Mesothelial cell of epicardium (in vitro differentiated cells): ENCODE measurements around the gene SYT11. TPM values are rescaled to one million over a fixed set of nuclear protein-coding genes. Genes with fewer than 3 reads are reported as not detected.

Source experiments
- DNase-seq, 2 experiments: peaks; one replicate each; pipeline ENCODE4 v3.0.0; 2021; ENCODE audit warnings: low spot score in 2 of 2; ENCODE audit not compliant: unreplicated experiment in 2 of 2
- H3K27ac Mint-ChIP-seq: 2 replicates; pipeline ENCODE4 v1.8.0; 2021; ENCODE audit warnings: mixed read lengths
- H3K27me3 Mint-ChIP-seq: 2 replicates; pipeline ENCODE4 v1.8.0; 2021; ENCODE audit warnings: low read depth, mixed read lengths
- H3K36me3 Mint-ChIP-seq: 2 replicates; pipeline ENCODE4 v1.8.0; 2021; ENCODE audit warnings: mixed read lengths
- H3K4me1 Mint-ChIP-seq: 2 replicates; pipeline ENCODE4 v1.8.0; 2021; ENCODE audit warnings: mixed read lengths
- H3K4me3 Mint-ChIP-seq: 2 replicates; pipeline ENCODE4 v1.8.0; 2021; ENCODE audit warnings: mild to moderate bottlenecking, moderate library complexity, mixed read lengths
- H3K9me3 Mint-ChIP-seq: 2 replicates; pipeline ENCODE4 v1.8.0; 2021; ENCODE audit warnings: mixed read lengths
- CTCF ChIP-seq: fragments of 200-600 bp; sonication (generic); IDR thresholded peaks from one replicate; pipeline ENCODE4 v1.5.0; 2021; ENCODE audit warnings: antibody characterized with exemption; ENCODE audit not compliant: unreplicated experiment
- total RNA-seq: library from RNA; stranded (reverse); gene quantifications from 3 replicates; pipeline ENCODE4 v1.2.1, GENCODE V29; 2021

SYT11 gene
- total RNA-seq, 1 donor from 2014 or later = 0.45 TPM

GRCh38 chr1:155858800-155859233, 550 bp upstream of the SYT11 start:
- no peak for TF ChIP-seq CTCF
- Mint-ChIP-seq H3K9me3 (no peaks in the 10 kb centered on the region), H3K27me3 (peaks cover 27% of the 10 kb centered on the region), H3K4me3 (peak overlapping the region; percentile 75), H3K27ac (peak overlapping the region; percentile 87), H3K36me3 (peaks cover 6% of the 10 kb centered on the region), H3K4me1 (peaks cover 14% of the 10 kb centered on the region)
- no peak for DNase-seq

- DNase-seq = no peak
- Mint-ChIP-seq H3K36me3 (peaks cover 2% of the 10 kb centered on the region), H3K27ac (no peak overlapping the region), H3K9me3 (no peaks in the 10 kb centered on the region), H3K27me3 (peaks cover 30% of the 10 kb centered on the region), H3K4me1 (peaks cover 14% of the 10 kb centered on the region), H3K4me3 (no peak overlapping the region)
- TF ChIP-seq CTCF = no peak
Measured at GRCh38 chr1:155859881-155860871, 809 bp downstream of the SYT11 start.

GRCh38 chr1:155860970-155861510, 1.7 kb downstream of the SYT11 start:
- Mint-ChIP-seq H3K27me3 (peaks cover 30% of the 10 kb centered on the region), H3K4me1 (peaks cover 12% of the 10 kb centered on the region), H3K4me3 (no peak overlapping the region), H3K36me3 (no peaks in the 10 kb centered on the region), H3K27ac (no peak overlapping the region), H3K9me3 (no peaks in the 10 kb centered on the region)
- no peak for DNase-seq
- TF ChIP-seq CTCF = no peak

- H3K27ac Mint-ChIP-seq = no peak overlapping the region
- no peaks in the 10 kb centered on the region for H3K36me3 Mint-ChIP-seq
- no peak for DNase-seq
- TF ChIP-seq CTCF = no peak
- peaks cover 30% of the 10 kb centered on the region for H3K27me3 Mint-ChIP-seq
- no peak overlapping the region for H3K4me3 Mint-ChIP-seq
- peaks cover 4% of the 10 kb centered on the region for H3K4me1 Mint-ChIP-seq
- H3K9me3 Mint-ChIP-seq = no peaks in the 10 kb centered on the region
Measured at GRCh38 chr1:155861896-155862295, 2.5 kb downstream of the SYT11 start.

- no peak for DNase-seq
- no peak for TF ChIP-seq CTCF
- Mint-ChIP-seq H3K27me3 (peaks cover 43% of the 10 kb centered on the region), H3K4me1 (no peaks in the 10 kb centered on the region), H3K27ac (no peak overlapping the region), H3K9me3 (no peaks in the 10 kb centered on the region), H3K4me3 (no peak overlapping the region), H3K36me3 (no peaks in the 10 kb centered on the region)
Measured at GRCh38 chr1:155864393-155864792, 5.0 kb downstream of the SYT11 start.
